Fibroblast of pulmonary artery (primary cell): Measurements from ENCODE around the gene ENC1.
A peak's percentile ranks its signal among the peaks of the same experiment; 100 is the strongest.

Source experiments
- DNase-seq: peaks from one replicate; pipeline ENCODE4 v3.0.0-alpha.2; 2010; ENCODE audit warnings: low read depth
- H3K4me3 ChIP-seq: replicated peaks from 2 replicates; pipeline ENCODE4 v1.5.1; 2011; ENCODE audit warnings: low read depth, mild to moderate bottlenecking, control low read depth, low read length, moderate library complexity
- TF ChIP-seq, protein P1 (sequence below): IDR thresholded peaks from 2 replicates; pipeline ENCODE4 v1.5.1; 2011; ENCODE audit warnings: mild to moderate bottlenecking, control low read depth, low read length, inconsistent platforms; ENCODE audit errors: missing control alignments

ENC1 gene

GRCh38 chr5:74655206-74655605 lies 14.7 kb upstream of the ENC1 start:
- H3K4me3 ChIP-seq: no peak overlapping the region
- TF ChIP-seq, protein P1, sequence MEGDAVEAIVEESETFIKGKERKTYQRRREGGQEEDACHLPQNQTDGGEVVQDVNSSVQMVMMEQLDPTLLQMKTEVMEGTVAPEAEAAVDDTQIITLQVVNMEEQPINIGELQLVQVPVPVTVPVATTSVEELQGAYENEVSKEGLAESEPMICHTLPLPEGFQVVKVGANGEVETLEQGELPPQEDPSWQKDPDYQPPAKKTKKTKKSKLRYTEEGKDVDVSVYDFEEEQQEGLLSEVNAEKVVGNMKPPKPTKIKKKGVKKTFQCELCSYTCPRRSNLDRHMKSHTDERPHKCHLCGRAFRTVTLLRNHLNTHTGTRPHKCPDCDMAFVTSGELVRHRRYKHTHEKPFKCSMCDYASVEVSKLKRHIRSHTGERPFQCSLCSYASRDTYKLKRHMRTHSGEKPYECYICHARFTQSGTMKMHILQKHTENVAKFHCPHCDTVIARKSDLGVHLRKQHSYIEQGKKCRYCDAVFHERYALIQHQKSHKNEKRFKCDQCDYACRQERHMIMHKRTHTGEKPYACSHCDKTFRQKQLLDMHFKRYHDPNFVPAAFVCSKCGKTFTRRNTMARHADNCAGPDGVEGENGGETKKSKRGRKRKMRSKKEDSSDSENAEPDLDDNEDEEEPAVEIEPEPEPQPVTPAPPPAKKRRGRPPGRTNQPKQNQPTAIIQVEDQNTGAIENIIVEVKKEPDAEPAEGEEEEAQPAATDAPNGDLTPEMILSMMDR: no peak

GRCh38 chr5:74653991-74654390 lies 13.5 kb upstream of the ENC1 start:
- no peak overlapping the region for H3K4me3 ChIP-seq
- TF ChIP-seq, protein P1: no peak
- no peak for DNase-seq

More at GRCh38 chr5:74655206-74655605, 14.7 kb upstream of the ENC1 start:
- no peak for DNase-seq

DNA sequence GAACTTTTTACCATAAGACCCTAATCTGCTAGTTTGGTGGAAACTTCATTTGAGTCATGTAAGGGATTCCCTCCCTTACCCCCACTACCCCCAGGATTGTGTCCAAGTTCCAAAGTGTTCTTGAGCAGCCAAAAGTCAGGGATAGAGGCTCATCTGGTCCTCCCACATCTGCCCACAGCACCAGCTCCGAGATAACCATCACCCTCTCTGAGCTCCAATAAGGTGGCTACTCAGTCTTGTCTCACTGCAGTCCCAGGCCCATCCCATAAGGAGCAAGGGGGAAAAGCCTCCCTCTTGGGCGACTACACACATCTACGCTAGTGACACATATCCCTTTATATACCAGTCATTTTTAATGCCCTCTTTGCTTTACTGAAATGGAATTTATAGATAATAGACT lies 12.0 kb upstream of the ENC1 start:
- no peak overlapping the region for H3K4me3 ChIP-seq
- no peak for DNase-seq

GRCh38 chr5:74651710-74652109 lies 11.2 kb upstream of the ENC1 start:
- DNase-seq: no peak
- TF ChIP-seq, protein P1: no peak
- no peak overlapping the region for H3K4me3 ChIP-seq

More for the DNA sequence above, 12.0 kb upstream of the ENC1 start:
- TF ChIP-seq, protein P1: no peak

DNA sequence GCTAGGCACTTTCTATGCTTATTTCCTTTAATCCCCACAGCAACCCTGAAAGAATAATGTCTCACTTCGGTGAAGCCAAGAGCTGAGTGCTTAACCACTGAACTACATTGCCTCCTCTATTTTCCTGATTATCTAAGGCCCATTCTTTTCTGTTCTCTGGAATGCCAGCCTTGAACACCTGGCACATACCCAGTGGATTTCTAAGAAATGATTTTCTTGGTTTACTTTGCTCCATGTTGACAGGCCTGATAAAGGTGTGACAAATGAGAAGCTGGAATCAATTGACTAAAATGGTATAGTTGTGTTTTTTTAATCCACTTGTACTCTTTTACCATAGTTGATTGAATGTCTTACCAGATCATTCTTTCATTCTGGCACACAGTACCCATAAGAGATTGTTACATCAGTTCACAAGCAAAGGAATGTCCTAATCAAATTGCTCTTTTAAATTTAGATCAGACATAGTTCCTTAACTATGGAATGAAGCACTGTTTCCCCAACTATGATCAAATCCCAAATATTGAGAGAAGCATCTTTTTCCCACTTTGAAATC lies 9.0 kb upstream of the ENC1 start:
- TF ChIP-seq, protein P1: no peak
- no peak overlapping the region for H3K4me3 ChIP-seq
- no peak for DNase-seq

DNA sequence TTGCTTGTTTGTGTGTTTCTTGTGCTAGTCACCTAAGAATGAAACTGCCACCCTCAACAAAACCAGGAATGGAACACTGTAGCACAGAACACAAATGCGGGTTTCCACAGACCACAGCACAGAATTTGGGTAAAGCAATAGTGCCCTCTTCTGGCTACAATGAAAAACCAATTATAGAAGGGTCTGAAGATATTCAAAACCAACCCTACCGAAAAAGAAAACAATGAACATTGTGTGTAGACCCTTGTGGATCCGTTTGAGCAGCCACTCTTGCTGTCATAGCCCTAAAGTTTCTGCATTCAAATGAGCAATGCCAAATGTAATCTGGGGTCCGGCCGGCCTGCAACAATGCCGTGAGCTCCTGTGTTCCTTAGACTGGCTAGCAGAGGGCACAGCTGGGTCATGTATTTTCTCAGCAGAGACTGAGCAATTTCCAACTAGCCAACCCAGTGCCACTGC lies 8.3 kb upstream of the ENC1 start:
- H3K4me3 ChIP-seq: no peak overlapping the region
- TF ChIP-seq, protein P1: peak; percentile 61
- peak; percentile 82 for DNase-seq

DNA sequence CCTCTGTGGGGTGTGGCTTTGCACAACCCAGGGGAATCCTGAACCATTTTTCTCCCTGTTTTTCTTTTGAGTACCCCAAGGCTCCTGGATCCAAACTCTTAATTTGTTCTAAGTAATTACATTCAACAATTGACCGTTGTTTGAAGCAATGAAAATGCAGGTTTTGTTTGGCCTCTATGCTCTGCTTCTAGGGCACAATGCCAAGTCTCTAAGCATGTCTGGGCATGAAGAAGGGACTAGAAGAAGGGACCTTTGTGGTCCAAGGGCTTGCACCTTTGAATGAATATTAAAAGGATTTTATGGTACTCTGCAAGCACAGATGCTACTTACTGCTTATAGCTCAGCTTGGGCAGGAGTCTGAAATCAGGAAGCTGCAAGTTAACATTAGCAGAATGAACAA lies 6.6 kb upstream of the ENC1 start:
- TF ChIP-seq, protein P1: no peak
- no peak overlapping the region for H3K4me3 ChIP-seq
- no peak for DNase-seq
